22Rv1 (cell line): Measurements from ENCODE around the gene STIM1.

Experiments used
- ZFX ChIP-seq: fragments of 450-650 bp; IDR thresholded peaks from 2 replicates; pipeline ENCODE4 v1.6.1; 2017; ENCODE audit warnings: antibody characterized with exemption, borderline replicate concordance
- TF ChIP-seq, protein P1 (sequence below): fragments of 450-650 bp; IDR thresholded peaks from 2 replicates; pipeline ENCODE4 v1.5.1; 2017; ENCODE audit warnings: mild to moderate bottlenecking

DNA sequence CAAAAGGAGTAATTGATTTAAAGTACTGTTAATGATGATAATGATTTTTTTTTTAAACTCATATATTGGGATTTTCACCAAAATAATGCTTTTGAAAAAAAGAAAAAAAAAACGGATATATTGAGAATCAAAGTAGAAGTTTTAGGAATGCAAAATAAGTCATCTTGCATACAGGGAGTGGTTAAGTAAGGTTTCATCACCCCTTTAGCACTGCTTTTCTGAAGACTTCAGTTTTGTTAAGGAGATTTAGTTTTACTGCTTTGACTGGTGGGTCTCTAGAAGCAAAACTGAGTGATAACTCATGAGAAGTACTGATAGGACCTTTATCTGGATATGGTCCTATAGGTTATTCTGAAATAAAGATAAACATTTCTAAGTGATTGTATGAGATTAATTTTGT is 283.0 kb downstream of the STIM1 start:
- TF ChIP-seq, protein P1, sequence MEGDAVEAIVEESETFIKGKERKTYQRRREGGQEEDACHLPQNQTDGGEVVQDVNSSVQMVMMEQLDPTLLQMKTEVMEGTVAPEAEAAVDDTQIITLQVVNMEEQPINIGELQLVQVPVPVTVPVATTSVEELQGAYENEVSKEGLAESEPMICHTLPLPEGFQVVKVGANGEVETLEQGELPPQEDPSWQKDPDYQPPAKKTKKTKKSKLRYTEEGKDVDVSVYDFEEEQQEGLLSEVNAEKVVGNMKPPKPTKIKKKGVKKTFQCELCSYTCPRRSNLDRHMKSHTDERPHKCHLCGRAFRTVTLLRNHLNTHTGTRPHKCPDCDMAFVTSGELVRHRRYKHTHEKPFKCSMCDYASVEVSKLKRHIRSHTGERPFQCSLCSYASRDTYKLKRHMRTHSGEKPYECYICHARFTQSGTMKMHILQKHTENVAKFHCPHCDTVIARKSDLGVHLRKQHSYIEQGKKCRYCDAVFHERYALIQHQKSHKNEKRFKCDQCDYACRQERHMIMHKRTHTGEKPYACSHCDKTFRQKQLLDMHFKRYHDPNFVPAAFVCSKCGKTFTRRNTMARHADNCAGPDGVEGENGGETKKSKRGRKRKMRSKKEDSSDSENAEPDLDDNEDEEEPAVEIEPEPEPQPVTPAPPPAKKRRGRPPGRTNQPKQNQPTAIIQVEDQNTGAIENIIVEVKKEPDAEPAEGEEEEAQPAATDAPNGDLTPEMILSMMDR, result no peak
- TF ChIP-seq ZFX, result no peak
